Activated CD8-positive, alpha-beta T cell treated with anti-CD3 and anti-CD28 coated beads, Interleukin-2, amount 10 ng/mL, durations not matched to agents 7 days and 5 days (primary cell): ENCODE results near the gene EP400. TPM values are rescaled to one million over a fixed set of nuclear protein-coding genes. Genes with fewer than 3 reads are reported as not detected.
A peak's percentile ranks its signal among the peaks of the same experiment; 100 is the strongest.
"Not testable (repeated sequence)": the region's sequence is repeated elsewhere in the genome, so short reads cannot be mapped to it uniquely, and the experiment has no call there.

Experiments
- ATAC-seq: fragments of 150-1000 bp; cut with Tn5 transposase; one replicate; pipeline ENCODE4 v1.10.0; 2021; ENCODE audit warnings: moderate library complexity
- CTCF ChIA-PET: fragments of 350-600 bp; sonication (Branson Sonifier 250); formaldehyde crosslinking; loops from one replicate; lab custom pipeline; 2021; ENCODE audit warnings: antibody characterized with exemption; lab: Charles Lee
- POLR2A ChIA-PET: fragments of 350-600 bp; sonication (Branson Sonifier 250); formaldehyde crosslinking; loops from one replicate; lab custom pipeline; 2021; ENCODE audit warnings: antibody characterized with exemption; lab: Charles Lee
- DNase-seq: peaks from one replicate; pipeline ENCODE4 v3.0.0-alpha.2; 2020
- H3K27ac Mint-ChIP-seq: one replicate; pipeline ENCODE4 v1.8.0; 2021; ENCODE audit warnings: mild to moderate bottlenecking, mixed read lengths
- H3K27me3 Mint-ChIP-seq: one replicate; pipeline ENCODE4 v1.8.0; 2021; ENCODE audit warnings: low read depth, mixed read lengths
- H3K36me3 Mint-ChIP-seq: one replicate; pipeline ENCODE4 v1.8.0; 2021; ENCODE audit warnings: low read depth, mixed read lengths
- H3K4me1 Mint-ChIP-seq: one replicate; pipeline ENCODE4 v1.8.0; 2021; ENCODE audit warnings: low read depth, mixed read lengths
- H3K4me3 Mint-ChIP-seq: one replicate; pipeline ENCODE4 v1.8.0; 2021; ENCODE audit warnings: mild to moderate bottlenecking, mixed read lengths
- H3K9me3 Mint-ChIP-seq: one replicate; pipeline ENCODE4 v1.8.0; 2022; ENCODE audit warnings: mixed read lengths; ENCODE audit not compliant: insufficient read depth
- total RNA-seq, 2 experiments: library from RNA; stranded (reverse); gene quantifications; one replicate each; pipeline ENCODE4 v1.2.3, GENCODE V29; 2021

Gene EP400
- total RNA-seq, 2 experiments from 2014 or later: 58.0 to 58.8 TPM

- Mint-ChIP-seq H3K4me1 (no peaks in the 10 kb centered on the region), H3K36me3 (peaks cover 12% of the 10 kb centered on the region), H3K27ac (no peak overlapping the region), H3K4me3 (no peak overlapping the region), H3K9me3 (no peaks in the 10 kb centered on the region), H3K27me3 (no peaks in the 10 kb centered on the region)
- ATAC-seq (no peak), DNase-seq (no peak)
- ChIA-PET POLR2A (no interaction called here), CTCF (no interaction called here)
Observed at GRCh38 chr12:131971226-131971625, 21.5 kb downstream of the EP400 start.

GRCh38 chr12:131975228-131975627 is 25.5 kb downstream of the EP400 start:
- Mint-ChIP-seq H3K27me3 (no peaks in the 10 kb centered on the region), H3K36me3 (peaks cover 12% of the 10 kb centered on the region), H3K4me1 (no peaks in the 10 kb centered on the region), H3K9me3 (no peaks in the 10 kb centered on the region), H3K4me3 (no peak overlapping the region), H3K27ac (no peak overlapping the region)
- ATAC-seq (no peak), DNase-seq (no peak)
- ChIA-PET POLR2A (no interaction called here), CTCF (no interaction called here)

GRCh38 chr12:131979606-131980005 is 29.9 kb downstream of the EP400 start:
- CTCF ChIA-PET: no interaction called here
- no peak for DNase-seq
- no peak for ATAC-seq
- Mint-ChIP-seq H3K4me3 (no peak overlapping the region), H3K9me3 (no peaks in the 10 kb centered on the region), H3K4me1 (peaks cover 11% of the 10 kb centered on the region), H3K27ac (no peak overlapping the region), H3K27me3 (no peaks in the 10 kb centered on the region), H3K36me3 (peaks cover 26% of the 10 kb centered on the region)
- POLR2A ChIA-PET: no interaction called here

- Mint-ChIP-seq H3K9me3 (no peaks in the 10 kb centered on the region), H3K27me3 (no peaks in the 10 kb centered on the region), H3K4me1 (peaks cover 16% of the 10 kb centered on the region), H3K4me3 (no peak overlapping the region), H3K27ac (no peak overlapping the region), H3K36me3 (peaks cover 27% of the 10 kb centered on the region)
- ChIA-PET POLR2A (no interaction called here), CTCF (no interaction called here)
- DNase-seq: no peak
- no peak for ATAC-seq
Observed at GRCh38 chr12:131980263-131980662, 30.5 kb downstream of the EP400 start.

GRCh38 chr12:131981388-131981787 is 31.6 kb downstream of the EP400 start:
- ChIA-PET CTCF (no interaction called here), POLR2A (no interaction called here)
- DNase-seq (no peak), ATAC-seq (no peak)
- no peak overlapping the region for H3K27ac Mint-ChIP-seq
- peaks cover 16% of the 10 kb centered on the region for H3K4me1 Mint-ChIP-seq
- H3K27me3 Mint-ChIP-seq: no peaks in the 10 kb centered on the region
- no peak overlapping the region for H3K4me3 Mint-ChIP-seq
- peaks cover 32% of the 10 kb centered on the region for H3K36me3 Mint-ChIP-seq
- no peaks in the 10 kb centered on the region for H3K9me3 Mint-ChIP-seq

GRCh38 chr12:131982041-131982440 is 32.3 kb downstream of the EP400 start:
- Mint-ChIP-seq H3K4me1 (peaks cover 16% of the 10 kb centered on the region), H3K27ac (no peak overlapping the region)
- POLR2A ChIA-PET: no interaction called here

GRCh38 chr12:131983026-131983425 is 33.3 kb downstream of the EP400 start:
- ATAC-seq: no peak
- no peak overlapping the region for H3K27ac Mint-ChIP-seq
- H3K4me1 Mint-ChIP-seq: peaks cover 16% of the 10 kb centered on the region
- ChIA-PET POLR2A (no interaction called here), CTCF (no interaction called here)
- no peaks in the 10 kb centered on the region for H3K9me3 Mint-ChIP-seq
- DNase-seq: no peak
- H3K36me3 Mint-ChIP-seq: peaks cover 48% of the 10 kb centered on the region
- no peaks in the 10 kb centered on the region for H3K27me3 Mint-ChIP-seq
- no peak overlapping the region for H3K4me3 Mint-ChIP-seq

More at GRCh38 chr12:131982041-131982440, 32.3 kb downstream of the EP400 start:
- DNase-seq (no peak), ATAC-seq (no peak)
- no peaks in the 10 kb centered on the region for H3K27me3 Mint-ChIP-seq
- H3K4me3 Mint-ChIP-seq: no peak overlapping the region
- H3K36me3 Mint-ChIP-seq: peaks cover 39% of the 10 kb centered on the region
- H3K9me3 Mint-ChIP-seq: no peaks in the 10 kb centered on the region
- CTCF ChIA-PET: no interaction called here

- POLR2A ChIA-PET: no interaction called here
- peaks cover 50% of the 10 kb centered on the region for H3K36me3 Mint-ChIP-seq
- peaks cover 16% of the 10 kb centered on the region for H3K4me1 Mint-ChIP-seq
- ATAC-seq (no peak), DNase-seq (no peak)
- no peaks in the 10 kb centered on the region for H3K27me3 Mint-ChIP-seq
- no peak overlapping the region for H3K4me3 Mint-ChIP-seq
- CTCF ChIA-PET: no interaction called here
- H3K27ac Mint-ChIP-seq: no peak overlapping the region
- H3K9me3 Mint-ChIP-seq: no peaks in the 10 kb centered on the region
Observed at GRCh38 chr12:131983554-131983953, 33.8 kb downstream of the EP400 start.

GRCh38 chr12:131984334-131984733 is 34.6 kb downstream of the EP400 start:
- ChIA-PET CTCF (no interaction called here), POLR2A (interaction anchor here (0.6 kb wide), 1 partner anchor 15 kb away, joined by 3 read pairs; no protein-coding TSS in a partner anchor)

GRCh38 chr12:131985510-131985875 is 35.8 kb downstream of the EP400 start:
- H3K9me3 Mint-ChIP-seq, H3K4me3 Mint-ChIP-seq, H3K27me3 Mint-ChIP-seq, ATAC-seq, H3K27ac Mint-ChIP-seq, CTCF ChIA-PET, POLR2A ChIA-PET, DNase-seq: not testable (repeated sequence)
- peaks cover 52% of the 10 kb centered on the region for H3K36me3 Mint-ChIP-seq
- H3K4me1 Mint-ChIP-seq: peaks cover 16% of the 10 kb centered on the region

More at GRCh38 chr12:131984334-131984733, 34.6 kb downstream of the EP400 start:
- H3K9me3 Mint-ChIP-seq: no peaks in the 10 kb centered on the region
- H3K4me1 Mint-ChIP-seq: peaks cover 16% of the 10 kb centered on the region
- H3K27ac Mint-ChIP-seq: peak overlapping the region; percentile 60
- no peaks in the 10 kb centered on the region for H3K27me3 Mint-ChIP-seq
- ATAC-seq (no peak), DNase-seq (no peak)
- no peak overlapping the region for H3K4me3 Mint-ChIP-seq
- H3K36me3 Mint-ChIP-seq: peaks cover 52% of the 10 kb centered on the region

GRCh38 chr12:131986361-131986760 is 36.6 kb downstream of the EP400 start:
- Mint-ChIP-seq H3K27me3 (no peaks in the 10 kb centered on the region), H3K27ac (no peak overlapping the region), H3K36me3 (peaks cover 53% of the 10 kb centered on the region), H3K4me1 (peaks cover 16% of the 10 kb centered on the region), H3K9me3 (no peaks in the 10 kb centered on the region), H3K4me3 (no peak overlapping the region)
- ChIA-PET CTCF (no interaction called here), POLR2A (no interaction called here)
- ATAC-seq (no peak), DNase-seq (no peak)

- DNase-seq (no peak), ATAC-seq (no peak)
- Mint-ChIP-seq H3K9me3 (no peaks in the 10 kb centered on the region), H3K27ac (no peak overlapping the region), H3K4me3 (no peak overlapping the region), H3K4me1 (peaks cover 16% of the 10 kb centered on the region), H3K27me3 (no peaks in the 10 kb centered on the region), H3K36me3 (peaks cover 49% of the 10 kb centered on the region)
- POLR2A ChIA-PET: no interaction called here
- CTCF ChIA-PET: no interaction called here
Observed at GRCh38 chr12:131986910-131987309, 37.2 kb downstream of the EP400 start.

- ChIA-PET CTCF (no interaction called here), POLR2A (no interaction called here)
- Mint-ChIP-seq H3K36me3 (peaks cover 51% of the 10 kb centered on the region), H3K4me1 (peaks cover 16% of the 10 kb centered on the region), H3K27me3 (no peaks in the 10 kb centered on the region), H3K9me3 (no peaks in the 10 kb centered on the region), H3K27ac (no peak overlapping the region), H3K4me3 (no peak overlapping the region)
- DNase-seq: no peak
- ATAC-seq: no peak
Observed at GRCh38 chr12:131987552-131987951, 37.8 kb downstream of the EP400 start.
